Esophagus muscularis mucosa (tissue), 4 donors: ENCODE results near the gene CPT1C. TPM values are rescaled to one million over a fixed set of nuclear protein-coding genes. Genes with fewer than 3 reads are reported as not detected.

Source experiments
- DNase-seq: peaks from one replicate; pipeline ENCODE4 v3.0.0-alpha.2; 2017; ENCODE audit errors: extremely low spot score
- H3K27ac ChIP-seq, 4 donors: fragments of 200-600 bp; sonication (generic); replicated peaks in 1 of 4; 1 replicate in 3 of 4; 2 replicates in 1 of 4; pipeline ENCODE4 v1.5.1; 2016 to 2019; ENCODE audit warnings: mild to moderate bottlenecking in 1 of 4
- H3K27me3 ChIP-seq, 4 donors: fragments of 200-600 bp; sonication (generic); one replicate each; pipeline versions ENCODE4 v1.5.1 to v1.6.0; 2016 to 2019
- H3K36me3 ChIP-seq, 4 donors: fragments of 200-600 bp; sonication (generic); one replicate each; pipeline ENCODE4 v1.5.1; 2016 to 2019
- H3K4me1 ChIP-seq, 4 donors: fragments of 200-600 bp; sonication (generic); one replicate each; pipeline ENCODE4 v1.5.1; 2016 to 2019
- H3K4me3 ChIP-seq, 4 donors: fragments of 200-600 bp; sonication (generic); 1 replicate in 2 of 4; 2 replicates in 2 of 4; pipeline ENCODE4 v1.5.1; 2016 to 2019; ENCODE audit warnings: mild to moderate bottlenecking in 4 of 4, moderate library complexity in 1 of 4
- H3K9me3 ChIP-seq, 4 donors: fragments of 200-600 bp; sonication (generic); 1 replicate in 3 of 4; 2 replicates in 1 of 4; pipeline ENCODE4 v1.5.1; 2016 to 2019
- EP300 ChIP-seq: sonication (generic); formaldehyde crosslinking; IDR thresholded peaks from one replicate; pipeline ENCODE4 v1.6.1; 2017; ENCODE audit warnings: antibody characterized with exemption
- POLR2A ChIP-seq: fragments of 450-650 bp; IDR thresholded peaks from one replicate; pipeline ENCODE4 v1.6.1; 2017; ENCODE audit warnings: antibody characterized with exemption, moderate library complexity, mild to moderate bottlenecking, low read depth
- POLR2AphosphoS5 ChIP-seq, 2 donors: sonication (generic); formaldehyde crosslinking; IDR thresholded peaks; one replicate each; pipeline ENCODE4 v1.6.1; 2017; ENCODE audit warnings: antibody characterized with exemption in 2 of 2
- WGBS: methylation state at CpG from one replicate; pipeline ENCODE4 v1.1.5; 2018; 5-methylcytosine and 5-hydroxymethylcytosine counted together
- intact Hi-C: fragments of 100-400 bp; cut with DNase I; formaldehyde crosslinking; loops from one replicate; pipeline ENCODE4 v1.15.1; 2023
- total RNA-seq, 4 donors: library from RNA; depleted of rRNA; stranded (reverse); fragments of >200 nt; gene quantifications; one replicate each; pipeline versions ENCODE4 v1.1.0 to v1.2.1, GENCODE V29; 2016
- TF ChIP-seq, protein P1 (sequence below), 3 experiments: fragments of 200-600 bp in 2 of 3; fragments of 450-650 bp in 1 of 3; sonication (generic) in 2 of 3; IDR thresholded peaks; one replicate each; pipeline ENCODE4 v1.5.1; 2017 to 2019; ENCODE audit warnings: antibody characterized with exemption in 3 of 3, mild to moderate bottlenecking in 2 of 3, moderate library complexity in 1 of 3

Gene CPT1C
- total RNA-seq, 4 donors from 2014 or later = 2.7 to 6.6 (median 3.9) TPM

DNA sequence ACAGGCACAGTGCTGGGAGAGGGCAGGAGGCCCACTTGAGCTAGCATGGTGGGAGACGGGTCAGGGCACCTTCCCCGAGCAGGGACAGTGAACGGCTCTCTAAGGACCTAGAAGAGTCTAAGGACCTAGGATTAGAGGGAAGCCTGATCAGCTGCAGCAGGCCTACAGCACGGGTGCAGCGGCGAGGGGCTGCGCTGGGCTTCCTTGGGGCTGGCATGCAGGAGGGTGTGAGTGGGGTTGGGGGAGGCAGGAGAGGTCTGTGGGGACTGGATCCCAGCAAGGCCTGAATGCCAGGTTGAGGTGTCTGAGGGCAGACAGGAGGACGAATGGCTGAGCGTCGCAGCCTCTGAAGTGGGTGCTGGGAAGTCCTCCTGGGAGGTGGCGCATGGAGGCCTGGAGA lies 45.3 kb upstream of the CPT1C start:
- WGBS = 82% methylated on average over 7 of the region's 11 CpGs
- Histone ChIP-seq H3K36me3 (peaks cover 30 to 62% (median 52%) of the 10 kb centered on the region in 4 donors), H3K9me3 (no peaks in the 10 kb centered on the region), H3K27ac (no peak overlapping the region), H3K4me3 (no peak overlapping the region), H3K27me3 (no peaks in the 10 kb centered on the region), H3K4me1 (peaks cover 27 to 48% (median 44%) of the 10 kb centered on the region in 4 donors)
- DNase-seq = no peak
- TF ChIP-seq EP300 (no peak), POLR2A (no peak), POLR2AphosphoS5 (IDR thresholded peaks at IDR 0.05) (no peak)
- TF ChIP-seq, protein P1, sequence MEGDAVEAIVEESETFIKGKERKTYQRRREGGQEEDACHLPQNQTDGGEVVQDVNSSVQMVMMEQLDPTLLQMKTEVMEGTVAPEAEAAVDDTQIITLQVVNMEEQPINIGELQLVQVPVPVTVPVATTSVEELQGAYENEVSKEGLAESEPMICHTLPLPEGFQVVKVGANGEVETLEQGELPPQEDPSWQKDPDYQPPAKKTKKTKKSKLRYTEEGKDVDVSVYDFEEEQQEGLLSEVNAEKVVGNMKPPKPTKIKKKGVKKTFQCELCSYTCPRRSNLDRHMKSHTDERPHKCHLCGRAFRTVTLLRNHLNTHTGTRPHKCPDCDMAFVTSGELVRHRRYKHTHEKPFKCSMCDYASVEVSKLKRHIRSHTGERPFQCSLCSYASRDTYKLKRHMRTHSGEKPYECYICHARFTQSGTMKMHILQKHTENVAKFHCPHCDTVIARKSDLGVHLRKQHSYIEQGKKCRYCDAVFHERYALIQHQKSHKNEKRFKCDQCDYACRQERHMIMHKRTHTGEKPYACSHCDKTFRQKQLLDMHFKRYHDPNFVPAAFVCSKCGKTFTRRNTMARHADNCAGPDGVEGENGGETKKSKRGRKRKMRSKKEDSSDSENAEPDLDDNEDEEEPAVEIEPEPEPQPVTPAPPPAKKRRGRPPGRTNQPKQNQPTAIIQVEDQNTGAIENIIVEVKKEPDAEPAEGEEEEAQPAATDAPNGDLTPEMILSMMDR (IDR thresholded peaks at IDR 0.05) = no peak
- intact Hi-C loops = no loop called here

DNA sequence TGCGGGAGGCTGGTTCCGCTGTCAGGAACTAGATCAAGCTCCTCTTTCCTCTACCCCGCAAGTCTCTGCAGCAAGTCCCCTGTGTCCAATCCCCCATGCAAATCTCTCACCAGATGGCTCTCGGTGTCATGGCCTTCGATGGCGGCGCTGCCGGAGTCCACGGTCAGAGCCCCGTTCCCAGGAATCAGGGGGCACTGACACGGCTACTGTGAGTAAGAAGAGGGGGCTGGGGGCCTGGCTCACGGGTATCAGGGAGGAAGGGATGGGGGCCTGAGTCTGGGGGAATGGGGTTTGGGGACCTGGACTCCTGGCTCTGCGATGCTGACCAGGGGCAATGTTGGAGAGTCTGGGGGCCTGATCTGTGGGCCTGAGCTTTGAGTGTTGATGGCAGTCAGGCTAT lies 44.9 kb upstream of the CPT1C start:
- 91% methylated on average over 9 of the region's 13 CpGs for WGBS
- TF ChIP-seq, protein P1 (IDR thresholded peaks at IDR 0.05) = no peak
- no peak for TF ChIP-seq EP300
- no peak for TF ChIP-seq POLR2AphosphoS5 (IDR thresholded peaks at IDR 0.05)
- TF ChIP-seq POLR2A = no peak
- Histone ChIP-seq H3K9me3 (no peaks in the 10 kb centered on the region), H3K27me3 (no peaks in the 10 kb centered on the region), H3K4me3 (no peak overlapping the region), H3K27ac (no peak overlapping the region), H3K36me3 (peaks cover 31 to 66% (median 56%) of the 10 kb centered on the region in 4 donors), H3K4me1 (peaks cover 27 to 45% (median 41%) of the 10 kb centered on the region in 4 donors)
- DNase-seq = no peak
- intact Hi-C loops = no loop called here

DNA sequence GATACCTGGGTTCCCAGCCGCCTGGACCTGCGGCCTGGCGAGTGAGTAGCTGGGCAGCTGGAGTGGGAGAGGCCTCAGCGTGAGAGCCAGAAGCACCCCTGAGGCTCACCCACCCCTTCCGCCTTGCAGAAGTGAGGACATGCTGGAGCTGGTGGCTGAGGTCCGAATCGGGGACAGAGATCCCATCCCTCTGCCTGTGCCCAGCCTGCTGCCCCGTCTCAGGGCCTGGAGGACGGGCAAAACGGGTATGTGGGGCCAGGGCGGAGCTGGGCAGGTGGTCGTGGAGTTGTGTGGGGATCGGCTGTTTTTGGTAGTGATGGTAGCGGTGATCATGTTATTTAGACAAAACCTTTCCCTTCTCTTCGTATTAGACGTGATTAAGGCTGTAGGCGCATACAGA lies 44.3 kb upstream of the CPT1C start:
- WGBS = 94% methylated on average over 13 of the region's 17 CpGs

DNA sequence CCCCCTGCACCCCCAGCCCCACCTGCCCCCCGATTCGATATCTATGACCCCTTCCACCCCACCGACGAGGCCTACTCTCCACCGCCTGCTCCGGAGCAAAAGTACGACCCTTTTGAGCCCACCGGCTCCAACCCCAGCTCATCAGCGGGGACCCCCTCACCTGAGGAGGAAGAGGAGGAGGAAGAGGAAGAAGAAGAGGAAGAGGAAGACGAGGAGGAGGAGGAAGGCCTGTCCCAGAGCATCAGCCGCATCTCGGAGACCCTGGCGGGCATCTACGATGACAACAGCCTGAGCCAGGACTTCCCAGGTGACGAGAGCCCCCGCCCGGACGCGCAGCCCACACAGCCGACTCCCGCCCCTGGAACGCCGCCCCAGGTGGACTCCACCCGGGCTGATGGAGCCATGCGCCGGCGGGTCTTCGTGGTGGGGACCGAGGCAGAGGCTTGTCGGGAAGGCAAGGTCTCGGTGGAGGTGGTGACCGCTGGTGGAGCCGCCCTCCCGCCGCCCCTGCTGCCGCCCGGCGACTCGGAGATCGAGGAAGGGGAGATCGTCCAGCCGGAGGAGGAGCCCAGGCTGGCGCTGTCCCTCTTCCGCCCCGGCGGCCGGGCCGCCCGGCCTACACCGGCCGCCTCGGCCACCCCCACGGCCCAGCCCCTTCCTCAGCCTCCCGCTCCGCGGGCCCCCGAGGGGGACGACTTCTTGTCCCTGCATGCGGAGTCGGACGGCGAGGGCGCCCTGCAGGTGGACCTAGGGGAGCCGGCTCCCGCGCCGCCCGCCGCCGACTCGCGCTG lies 39.7 kb upstream of the CPT1C start:
- intact Hi-C loops = no loop called here

More for the DNA sequence above, 44.3 kb upstream of the CPT1C start:
- Histone ChIP-seq H3K4me1 (peaks cover 27 to 39% (median 36%) of the 10 kb centered on the region in 4 donors), H3K27me3 (no peaks in the 10 kb centered on the region), H3K9me3 (no peaks in the 10 kb centered on the region), H3K36me3 (peaks cover 36 to 72% (median 61%) of the 10 kb centered on the region in 4 donors), H3K4me3 (no peak overlapping the region), H3K27ac (no peak overlapping the region)
- TF ChIP-seq, protein P1 (IDR thresholded peaks at IDR 0.05) = no peak
- no peak for TF ChIP-seq POLR2AphosphoS5 (IDR thresholded peaks at IDR 0.05)
- TF ChIP-seq EP300 = no peak
- TF ChIP-seq POLR2A = no peak
- intact Hi-C loops = no loop called here
- no peak for DNase-seq

More for the DNA sequence above, 39.7 kb upstream of the CPT1C start:
- Histone ChIP-seq H3K4me1 (peaks cover 0 to 4% (median under 1%) of the 10 kb centered on the region in 4 donors), H3K27me3 (no peaks in the 10 kb centered on the region), H3K27ac (no peak overlapping the region), H3K9me3 (no peaks in the 10 kb centered on the region), H3K4me3 (no peak overlapping the region), H3K36me3 (peaks cover 77 to 97% (median 89%) of the 10 kb centered on the region in 4 donors)
- 95% methylated on average over 27 of the region's 72 CpGs for WGBS
- TF ChIP-seq POLR2A = no peak
- no peak for TF ChIP-seq POLR2AphosphoS5 (IDR thresholded peaks at IDR 0.05)
- TF ChIP-seq, protein P1 (IDR thresholded peaks at IDR 0.05) = no peak
- TF ChIP-seq EP300 = no peak
- no peak for DNase-seq
